CD4-positive, alpha-beta T cell treated with Interleukin-17A for 4 hours (primary cell): ENCODE data around the gene GMCL2.
"Not testable (repeated sequence)": the region's sequence is repeated elsewhere in the genome, so short reads cannot be mapped to it uniquely, and the experiment has no call there.

Source experiments
- DNase-seq: peaks from one replicate; pipeline ENCODE4 v3.0.0-alpha.2; 2020; ENCODE audit warnings: mixed read lengths

Gene GMCL2

GRCh38 chr5:178187014-178187413 lies at the start of gene GMCL2:
TSS of gene GMCL2 (minus strand) at chr5:178187371. CDS start at chr5:178187299, 72 bp downstream.
- no peak for DNase-seq

DNA sequence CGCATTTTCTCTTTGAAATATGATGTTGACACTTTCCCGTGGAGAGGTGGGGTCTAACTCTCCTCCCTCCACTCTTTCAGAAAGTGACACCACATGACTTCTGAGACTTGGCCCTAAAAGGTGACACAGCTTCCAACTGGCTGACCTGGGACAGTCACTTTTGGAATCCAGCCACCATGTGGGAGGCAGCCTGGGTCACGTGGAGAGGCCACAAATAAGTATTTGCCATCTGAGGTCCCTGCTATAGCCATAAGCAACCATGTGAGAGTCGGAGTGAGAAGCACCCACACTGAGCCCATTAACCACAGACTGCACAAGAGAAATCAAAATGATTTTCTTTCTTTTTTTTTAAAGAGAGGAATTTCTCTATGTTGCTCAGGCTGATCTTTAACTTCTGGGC lies 49.5 kb upstream of the GMCL2 start:
- no peak for DNase-seq

- DNase-seq, result no peak
These were observed 49.0 kb upstream of the GMCL2 start for GRCh38 chr5:178236126-178236525.

DNA sequence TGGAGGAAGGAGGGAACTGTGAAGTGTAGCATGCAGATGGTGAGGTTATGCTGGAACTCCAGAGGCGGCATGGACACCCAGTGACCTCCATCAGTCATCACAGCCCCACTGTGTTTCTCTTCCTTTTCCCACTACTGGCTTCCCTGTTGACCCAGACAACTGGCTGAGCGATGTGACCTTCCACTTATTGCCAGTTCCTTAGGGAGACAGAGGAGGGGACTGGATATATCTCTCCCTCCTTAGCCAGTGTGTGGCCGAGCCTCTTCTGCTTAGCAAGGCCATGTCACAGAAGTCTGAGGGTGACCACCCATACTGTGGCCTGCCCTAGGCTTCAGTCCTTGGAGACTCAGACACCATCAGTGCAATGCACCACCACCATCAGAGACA lies 48.4 kb upstream of the GMCL2 start:
- no peak for DNase-seq

- peak; percentile 87 for DNase-seq
These were observed 47.8 kb upstream of the GMCL2 start for GRCh38 chr5:178234750-178235587.

DNA sequence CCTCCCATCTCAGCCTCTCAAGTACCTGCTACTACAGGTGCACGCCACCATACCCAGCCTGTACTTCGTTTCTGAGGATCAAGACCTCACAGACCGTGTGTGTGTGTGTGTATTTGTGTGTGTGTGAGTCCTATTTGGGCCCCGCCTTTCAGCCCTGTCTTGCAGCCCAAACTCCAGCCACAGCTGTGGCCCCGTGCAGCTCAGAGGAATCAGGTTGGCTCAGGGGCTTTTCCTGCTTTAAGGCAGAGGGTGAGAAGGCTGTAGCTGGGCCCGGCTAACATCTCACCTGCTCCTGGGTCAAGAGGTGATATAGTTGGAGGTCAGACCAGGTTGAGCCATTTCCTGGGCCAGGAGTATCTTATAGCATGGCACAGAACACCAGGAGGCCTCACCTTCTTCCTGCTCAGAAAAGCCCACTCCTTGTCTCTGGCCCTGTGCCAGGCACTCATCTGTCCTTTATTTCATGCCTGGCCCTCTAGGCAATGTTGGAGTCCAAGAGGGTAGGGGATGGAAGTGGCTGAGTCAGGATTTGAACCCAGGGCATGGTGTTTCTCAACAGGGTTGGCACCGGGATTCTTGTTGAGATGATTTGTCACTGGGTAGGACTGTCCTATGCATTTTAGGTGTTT lies 47.1 kb upstream of the GMCL2 start:
- DNase-seq, result no peak

DNA sequence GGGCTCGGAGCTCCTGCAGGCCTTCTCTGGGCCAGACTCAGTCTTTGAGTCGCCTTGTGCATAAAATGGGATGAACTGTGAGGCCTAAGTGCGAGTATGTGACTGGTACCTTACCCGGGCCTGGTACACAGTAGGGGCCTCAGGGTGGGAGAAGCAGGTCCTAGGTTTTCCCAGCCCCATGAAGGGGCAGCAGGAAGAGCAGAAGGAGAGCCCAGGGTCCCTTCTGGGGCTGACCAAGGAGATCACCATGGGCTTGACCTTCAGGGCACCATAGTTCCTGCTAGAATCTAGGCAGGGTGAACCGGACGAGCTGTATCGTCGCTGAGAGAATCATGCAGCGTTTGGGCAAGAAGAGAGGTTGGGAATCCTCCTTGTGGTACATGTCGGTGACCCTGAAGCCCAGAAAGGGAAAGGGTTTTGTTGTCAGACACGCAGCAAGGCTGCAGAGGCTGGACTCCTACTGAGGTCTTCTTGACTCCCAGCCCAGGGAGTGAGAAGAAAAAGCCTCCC lies 45.8 kb upstream of the GMCL2 start:
- no peak for DNase-seq

DNA sequence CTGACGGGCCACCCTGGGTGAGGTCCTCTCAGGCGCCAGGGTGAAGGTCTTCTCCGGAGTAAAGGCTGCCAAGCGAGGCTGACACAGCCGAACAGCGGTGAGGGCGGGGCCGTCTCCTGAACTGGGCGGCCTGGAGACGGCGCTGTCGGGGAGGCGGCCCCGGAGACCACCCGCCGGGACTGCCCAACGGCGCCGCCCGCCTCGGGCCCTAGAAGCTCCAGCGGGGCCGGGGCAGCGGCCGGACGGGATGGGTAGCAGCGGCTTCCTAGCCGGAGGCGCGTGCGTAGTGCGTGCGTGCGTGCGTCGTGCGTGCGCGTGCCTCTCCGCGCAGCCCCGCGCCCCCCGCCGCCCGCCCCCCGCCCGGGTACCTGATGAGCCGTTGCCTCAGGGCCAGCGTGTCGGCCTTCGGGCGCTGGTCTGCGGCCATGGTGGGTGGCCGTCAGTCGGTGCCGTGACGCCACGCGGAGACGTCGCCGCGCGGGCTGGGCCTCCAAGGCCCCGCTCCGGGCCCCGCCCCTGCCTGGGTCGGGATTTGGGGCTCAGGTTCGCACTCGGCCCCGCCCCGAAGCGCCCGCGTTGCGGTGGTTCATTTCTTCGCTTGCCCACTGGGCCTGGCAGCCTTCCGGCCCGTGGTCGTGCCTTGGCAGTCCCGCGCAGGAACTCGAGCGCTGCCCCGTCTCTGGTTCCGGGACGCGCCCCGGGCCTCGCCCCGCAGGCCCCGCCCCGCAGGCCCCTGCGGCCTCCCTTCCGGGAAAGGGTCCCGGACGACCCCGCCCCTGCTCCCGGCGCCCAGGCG lies 45.2 kb upstream of the GMCL2 start, which contains the start of gene PHYKPL:
Gene PHYKPL, minus strand, starts transcription at position 679 of the 796 bp plus-strand sequence. Its CDS starts 252 bp downstream, at position 427.
- DNase-seq, result peak; percentile 78

- no peak for DNase-seq
These were observed 44.5 kb upstream of the GMCL2 start for GRCh38 chr5:178231539-178232123.

- DNase-seq, result no peak
These were observed 43.8 kb upstream of the GMCL2 start for GRCh38 chr5:178230879-178231538.

DNA sequence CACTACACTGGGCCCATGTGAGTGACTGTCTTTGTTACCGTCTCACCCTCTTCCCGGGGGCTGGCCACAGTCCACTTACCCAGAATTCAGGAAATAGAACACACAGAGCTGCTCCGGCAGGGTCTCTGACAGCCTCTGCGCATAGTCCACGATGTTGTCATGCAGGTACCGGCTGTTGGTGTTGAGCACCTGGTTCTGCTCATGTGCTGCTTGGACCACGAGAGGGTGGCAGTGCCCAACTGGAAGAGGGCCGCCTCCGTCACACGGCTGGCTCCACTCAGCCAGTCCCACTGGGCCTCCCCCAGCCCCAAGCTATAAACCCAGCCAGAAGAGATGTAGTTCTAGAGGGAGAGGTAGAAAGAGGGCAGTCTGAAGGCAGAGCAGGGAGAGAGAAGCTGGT lies 42.7 kb upstream of the GMCL2 start:
- DNase-seq, result no peak

GRCh38 chr5:178229111-178229510 lies 41.9 kb upstream of the GMCL2 start:
- not testable (repeated sequence) for DNase-seq

GRCh38 chr5:178228609-178229008 lies 41.4 kb upstream of the GMCL2 start:
- DNase-seq, result no peak

GRCh38 chr5:178227929-178228328 lies 40.8 kb upstream of the GMCL2 start:
- DNase-seq, result no peak

GRCh38 chr5:178227138-178227659 lies 40.0 kb upstream of the GMCL2 start:
- DNase-seq, result no peak

- no peak for DNase-seq
These were observed 38.0 kb upstream of the GMCL2 start for GRCh38 chr5:178225174-178225573.

- DNase-seq, result no peak
These were observed 37.2 kb upstream of the GMCL2 start for GRCh38 chr5:178224403-178224802.

- DNase-seq, result no peak
These were observed 36.7 kb upstream of the GMCL2 start for GRCh38 chr5:178223828-178224335.

DNA sequence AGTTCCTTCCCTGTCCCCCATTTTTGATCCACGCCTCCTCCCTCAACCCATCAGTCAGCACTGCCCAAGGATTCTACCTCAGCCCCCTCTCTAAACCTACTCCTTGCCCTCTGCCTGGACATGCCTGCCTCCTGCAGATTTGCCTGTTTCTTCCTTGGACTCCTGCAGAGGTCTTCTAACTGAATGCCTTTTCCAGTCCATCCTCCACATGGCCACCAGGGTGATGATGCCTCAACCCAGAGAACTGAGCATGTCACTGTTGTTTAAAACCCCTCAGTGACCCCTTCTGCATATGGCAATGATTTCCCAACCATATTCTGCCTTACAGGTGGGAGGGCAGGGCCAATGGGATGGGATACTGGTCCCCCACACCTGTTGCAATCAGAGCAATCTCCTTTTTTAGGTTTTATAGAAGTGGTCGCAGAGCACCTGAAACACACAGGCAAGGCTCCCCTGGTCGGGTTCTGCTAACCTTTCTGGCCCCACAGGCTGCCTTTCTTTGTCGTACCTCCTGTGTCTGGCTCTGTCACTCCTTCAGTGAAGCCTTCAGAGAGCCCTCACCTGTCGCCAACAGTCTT lies 36.1 kb upstream of the GMCL2 start:
- DNase-seq, result no peak

DNA sequence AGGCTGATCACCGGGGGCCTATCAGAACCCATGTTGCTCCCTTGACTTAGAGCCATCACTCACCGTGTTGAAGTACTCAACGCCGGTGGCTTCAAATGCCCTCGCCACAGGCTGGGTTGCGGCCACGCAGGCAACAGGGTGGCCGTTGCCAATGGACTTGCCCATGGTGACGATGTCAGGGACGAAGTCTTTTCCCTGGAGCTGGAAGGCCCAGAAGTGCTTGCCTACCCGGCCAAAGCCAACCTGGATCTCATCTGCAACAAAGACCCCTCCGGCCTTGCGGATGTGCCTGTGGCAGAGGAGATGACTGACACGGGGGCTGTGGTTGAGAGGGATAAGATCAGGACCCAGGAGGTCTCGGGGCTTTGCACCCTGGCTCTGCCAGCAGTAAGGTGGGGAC lies 35.1 kb upstream of the GMCL2 start:
- no peak for DNase-seq

DNA sequence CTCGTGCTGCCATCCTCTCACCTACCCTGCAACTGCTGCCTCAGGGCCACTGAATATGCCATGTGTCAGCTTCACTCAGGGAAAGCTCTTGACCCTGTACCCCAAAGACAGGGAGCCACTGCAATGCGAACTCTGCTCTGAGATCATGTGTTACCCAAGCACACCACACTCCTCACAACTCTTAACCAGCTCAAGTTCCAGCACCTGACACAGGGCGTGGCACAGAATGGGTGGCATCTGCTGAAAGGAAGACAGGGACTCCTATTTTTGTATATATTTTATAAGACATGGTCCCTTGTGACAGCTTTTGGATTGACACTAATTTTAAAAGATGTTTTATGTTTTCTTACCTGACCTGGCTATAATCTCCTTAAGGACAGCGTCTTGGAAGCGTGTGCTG lies 34.7 kb upstream of the GMCL2 start:
- DNase-seq, result no peak
